Endothelial cell of umbilical vein (primary cell): Measurements from ENCODE around the gene CUL9. TPM values are rescaled to one million over a fixed set of nuclear protein-coding genes. Genes with fewer than 3 reads are reported as not detected.

Experiments used
- BruUV-seq: library from RNA; stranded (reverse); fragments of 400-500 nt; replicated peaks from 2 replicates; lab custom pipeline; 2021; lab: Mats Ljungman, UMichigan
- CTCF ChIA-PET: fragments of 300-600, 350-600 bp; sonication (Branson Sonifier 250); formaldehyde crosslinking; loops from one replicate; lab custom pipeline; 2021; ENCODE audit warnings: antibody characterized with exemption, inconsistent platforms; lab: Charles Lee
- POLR2A ChIA-PET: fragments of 300-600, 350-600 bp; sonication (Branson Sonifier 250); formaldehyde crosslinking; loops from one replicate; lab custom pipeline; 2021; ENCODE audit warnings: antibody characterized with exemption, inconsistent platforms; lab: Charles Lee
- DNase-seq: peaks from one replicate; pipeline ENCODE4 v3.0.0-alpha.2; 2011; ENCODE audit warnings: low read depth, low spot score
- FAIRE-seq: peaks from 2 replicates; lab custom pipeline; 2011; peaks lifted over from hg19 to GRCh38; lab: Jason Lieb, UNC
- H2AFZ ChIP-seq: 2 replicates; pipeline ENCODE4 v1.6.0; 2012; ENCODE audit warnings: low read depth, low read length, control low read depth, inconsistent platforms
- H3K27ac ChIP-seq: 2 replicates; pipeline ENCODE4 v1.5.1; 2011; ENCODE audit warnings: low read depth, mild to moderate bottlenecking, control low read depth, low read length, moderate library complexity; ENCODE audit not compliant: insufficient read depth
- H3K27me3 ChIP-seq, 2 experiments: 2 replicates each; pipeline versions ENCODE4 v1.6.0 to v1.6.1; 2011; ENCODE audit warnings: low read length in 2 of 2, mixed read lengths in 1 of 2; ENCODE audit not compliant: control insufficient read depth in 2 of 2, insufficient read depth in 2 of 2
- H3K36me3 ChIP-seq, 2 experiments: 2 replicates in 1 of 2; 3 replicates in 1 of 2; pipeline ENCODE4 v1.5.1; 2011; ENCODE audit warnings: low read length in 2 of 2, mild to moderate bottlenecking in 1 of 2, moderate library complexity in 1 of 2; ENCODE audit not compliant: control insufficient read depth in 2 of 2, insufficient read depth in 2 of 2; ENCODE audit errors: extremely low read depth in 1 of 2
- H3K4me1 ChIP-seq: 3 replicates; pipeline ENCODE4 v1.5.1; 2011; ENCODE audit warnings: mild to moderate bottlenecking, low read length; ENCODE audit not compliant: control insufficient read depth, insufficient read depth; ENCODE audit errors: extremely low read depth
- H3K4me2 ChIP-seq: 2 replicates; pipeline ENCODE4 v1.6.1; 2011; ENCODE audit warnings: low read length, control low read depth, mixed read lengths; ENCODE audit not compliant: insufficient read depth
- H3K4me3 ChIP-seq, 3 experiments: fragments of 200-600 bp in 1 of 3; sonication (generic), shearing (Covaris generic) in 1 of 3; replicated peaks in 1 of 3; 2 replicates each; pipeline ENCODE4 v1.5.1; 2011 to 2016; ENCODE audit warnings: control low read depth in 3 of 3, low read length in 3 of 3, mild to moderate bottlenecking in 2 of 3, inconsistent platforms in 1 of 3, low read depth in 1 of 3, moderate library complexity in 1 of 3; ENCODE audit not compliant: insufficient read depth in 1 of 3
- H3K79me2 ChIP-seq: 2 replicates; pipeline ENCODE4 v1.6.0; 2012; ENCODE audit warnings: low read length, inconsistent platforms; ENCODE audit not compliant: control insufficient read depth, insufficient read depth
- H3K9ac ChIP-seq: replicated peaks from 2 replicates; pipeline ENCODE3; 2011; ENCODE audit warnings: low read length, control low read depth; ENCODE audit not compliant: insufficient read depth; ENCODE audit errors: extremely low read depth
- H3K9me1 ChIP-seq: replicated peaks from 3 replicates; pipeline ENCODE4 v1.6.0; 2011; ENCODE audit warnings: mild to moderate bottlenecking, low read length; ENCODE audit not compliant: control insufficient read depth, insufficient read depth; ENCODE audit errors: extremely low read depth
- H3K9me3 ChIP-seq: replicated peaks from 2 replicates; pipeline ENCODE4 v1.5.1; 2012; ENCODE audit warnings: low read length, inconsistent platforms; ENCODE audit not compliant: control insufficient read depth, insufficient read depth
- H4K20me1 ChIP-seq: replicated peaks from 2 replicates; pipeline ENCODE3; 2011; ENCODE audit warnings: mild to moderate bottlenecking, low read length; ENCODE audit not compliant: control insufficient read depth, insufficient read depth; ENCODE audit errors: extremely low read depth
- EZH2 ChIP-seq: IDR thresholded peaks from 2 replicates; pipeline ENCODE4 v1.6.1; 2012; ENCODE audit warnings: borderline replicate concordance, low read depth, mild to moderate bottlenecking, moderate library complexity, low read length, inconsistent platforms; ENCODE audit not compliant: severe bottlenecking
- FOS ChIP-seq: IDR thresholded peaks from 2 replicates; pipeline ENCODE4 v1.6.1; 2011; ENCODE audit warnings: mild to moderate bottlenecking, low read length, moderate library complexity, borderline replicate concordance; ENCODE audit not compliant: insufficient read depth
- GATA2 ChIP-seq: IDR thresholded peaks from 2 replicates; pipeline ENCODE4 v1.7.0; 2011; ENCODE audit warnings: low read depth, mild to moderate bottlenecking, moderate library complexity, mixed read lengths, low read length; ENCODE audit not compliant: insufficient read length, insufficient read depth
- JUN ChIP-seq: IDR thresholded peaks from 2 replicates; pipeline ENCODE4 v1.6.1; 2011; ENCODE audit warnings: borderline replicate concordance, low read depth; ENCODE audit not compliant: insufficient read length, insufficient read depth
- MYC ChIP-seq: IDR thresholded peaks from one replicate; pipeline ENCODE4 v1.6.1; 2011; ENCODE audit warnings: mild to moderate bottlenecking, low read depth, low read length
- POLR2A ChIP-seq: IDR thresholded peaks from 2 replicates; pipeline ENCODE4 v1.6.1; 2012; ENCODE audit warnings: low read depth, mild to moderate bottlenecking, control low read depth, low read length
- POLR2AphosphoS5 ChIP-seq: IDR thresholded peaks from 2 replicates; pipeline ENCODE4 v1.6.1; 2012; ENCODE audit warnings: low read depth, mild to moderate bottlenecking, control low read depth, low read length, moderate library complexity; ENCODE audit not compliant: insufficient read depth
- dilution Hi-C: fragments of 300-500 bp; cut with MboI; formaldehyde crosslinking; loops from one replicate; pipeline ENCODE4 v1.15.0; 2019; ENCODE audit warnings: low sequenced_read_pairs; ENCODE audit not compliant: extremely low pct_ligation_motif_present
- intact Hi-C: fragments of 100-400 bp; cut with micrococcal nuclease; formaldehyde crosslinking; loops from one replicate; pipeline ENCODE4 v1.10.0; 2022
- polyA plus RNA-seq, 4 experiments: library from polyadenylated mRNA; depleted of rRNA in 3 of 4; stranded (reverse) in 3 of 4; unstranded in 1 of 4; fragments of >200 nt; gene quantifications; 2 replicates each; pipeline versions ENCODE4 v1.2.1 to v1.2.3, GENCODE V29; 2011 to 2012; ENCODE audit warnings: missing spikeins in 1 of 4
- total RNA-seq: library from RNA; stranded (reverse); gene quantifications from 2 replicates; pipeline ENCODE4 v1.2.3, GENCODE V29; 2021
- TF ChIP-seq, protein P1 (sequence below): IDR thresholded peaks from 2 replicates; pipeline ENCODE4 v1.6.1; 2011; ENCODE audit not compliant: insufficient read depth, insufficient read length
- TF ChIP-seq, protein P2 (sequence below), 2 donors: IDR thresholded peaks; 1 replicate in 1 of 2; 2 replicates in 1 of 2; pipeline ENCODE4 v1.5.1; 2011; ENCODE audit warnings: low read length in 2 of 2, mild to moderate bottlenecking in 2 of 2, moderate library complexity in 2 of 2, control low read depth in 1 of 2, inconsistent platforms in 1 of 2, low read depth in 1 of 2; ENCODE audit not compliant: insufficient read depth in 1 of 2; ENCODE audit errors: extremely low read depth in 1 of 2

Gene CUL9
- total and polyA plus RNA-seq, 2 donors (not counting 3 experiments of a cell fraction or from before 2014, with no cell fraction given): 38.7 to 46.0 TPM

DNA sequence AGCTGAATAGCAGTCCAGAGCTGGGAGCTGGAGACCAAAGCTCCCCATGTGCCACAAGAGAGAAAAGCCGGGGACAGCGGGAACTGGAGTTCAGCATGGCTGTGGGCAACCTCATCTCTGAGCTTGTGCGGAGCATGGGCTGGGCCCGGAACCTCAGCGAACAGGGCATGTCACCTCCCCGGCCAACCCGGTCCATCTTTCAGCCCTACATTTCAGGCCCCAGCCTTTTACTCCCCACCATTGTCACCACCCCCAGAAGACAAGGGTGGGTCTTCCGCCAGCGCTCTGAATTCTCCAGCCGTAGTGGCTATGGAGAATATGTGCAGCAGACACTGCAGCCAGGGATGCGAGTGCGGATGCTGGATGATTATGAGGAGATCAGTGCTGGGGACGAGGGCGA is 4.0 kb downstream of the CUL9 start:
- DNase-seq: no peak
- no peak overlapping the region for H3K9ac ChIP-seq
- no peaks in the 10 kb centered on the region for H3K27me3 ChIP-seq
- TF ChIP-seq, protein P1, sequence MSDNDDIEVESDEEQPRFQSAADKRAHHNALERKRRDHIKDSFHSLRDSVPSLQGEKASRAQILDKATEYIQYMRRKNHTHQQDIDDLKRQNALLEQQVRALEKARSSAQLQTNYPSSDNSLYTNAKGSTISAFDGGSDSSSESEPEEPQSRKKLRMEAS: no peak
- no peak for TF ChIP-seq JUN
- TF ChIP-seq EZH2: no peak
- no peak for TF ChIP-seq POLR2AphosphoS5
- TF ChIP-seq POLR2A: no peak
- no peak for TF ChIP-seq GATA2
- no peak for TF ChIP-seq MYC
- no peak for TF ChIP-seq FOS
- TF ChIP-seq, protein P2, sequence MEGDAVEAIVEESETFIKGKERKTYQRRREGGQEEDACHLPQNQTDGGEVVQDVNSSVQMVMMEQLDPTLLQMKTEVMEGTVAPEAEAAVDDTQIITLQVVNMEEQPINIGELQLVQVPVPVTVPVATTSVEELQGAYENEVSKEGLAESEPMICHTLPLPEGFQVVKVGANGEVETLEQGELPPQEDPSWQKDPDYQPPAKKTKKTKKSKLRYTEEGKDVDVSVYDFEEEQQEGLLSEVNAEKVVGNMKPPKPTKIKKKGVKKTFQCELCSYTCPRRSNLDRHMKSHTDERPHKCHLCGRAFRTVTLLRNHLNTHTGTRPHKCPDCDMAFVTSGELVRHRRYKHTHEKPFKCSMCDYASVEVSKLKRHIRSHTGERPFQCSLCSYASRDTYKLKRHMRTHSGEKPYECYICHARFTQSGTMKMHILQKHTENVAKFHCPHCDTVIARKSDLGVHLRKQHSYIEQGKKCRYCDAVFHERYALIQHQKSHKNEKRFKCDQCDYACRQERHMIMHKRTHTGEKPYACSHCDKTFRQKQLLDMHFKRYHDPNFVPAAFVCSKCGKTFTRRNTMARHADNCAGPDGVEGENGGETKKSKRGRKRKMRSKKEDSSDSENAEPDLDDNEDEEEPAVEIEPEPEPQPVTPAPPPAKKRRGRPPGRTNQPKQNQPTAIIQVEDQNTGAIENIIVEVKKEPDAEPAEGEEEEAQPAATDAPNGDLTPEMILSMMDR (IDR thresholded peaks at IDR 0.05; ENCODE audit: extremely low read depth in 1 of 2, insufficient read depth in 1 of 2, low read depth in 1 of 2, low read length in 2 of 2): no peak
- BruUV-seq: no TSS peak
- H3K27ac ChIP-seq: no peak overlapping the region
- H3K36me3 ChIP-seq: peaks cover 3 to 21% of the 10 kb centered on the region in 2 experiments
- H3K4me2 ChIP-seq: no peak overlapping the region
- dilution Hi-C loops: no loop called here
- ChIA-PET POLR2A (no interaction called here), CTCF (no interaction called here)
- no peak overlapping the region for H3K4me3 ChIP-seq
- peaks cover 17% of the 10 kb centered on the region for H3K4me1 ChIP-seq
- no peaks in the 10 kb centered on the region for H4K20me1 ChIP-seq
- peaks cover 2% of the 10 kb centered on the region for H3K79me2 ChIP-seq
- H3K9me3 ChIP-seq: no peaks in the 10 kb centered on the region
- intact Hi-C loops: no loop called here
- FAIRE-seq: no peak
- no peak overlapping the region for H2AFZ ChIP-seq
- H3K9me1 ChIP-seq: no peaks in the 10 kb centered on the region
